GM23338 (cell line): ENCODE data around the gene SRGN. TPM values are rescaled to one million over a fixed set of nuclear protein-coding genes. Genes with fewer than 3 reads are reported as not detected.
A peak's percentile ranks its signal among the peaks of the same experiment; 100 is the strongest.

Experiments
- ATAC-seq: fragments of 200-7000 bp; cut with Tn5 transposase; 3 replicates; pipeline ENCODE4 v1.9.1; 2020
- DNase-seq: peaks from one replicate; pipeline ENCODE4 v3.0.0-alpha.2; 2015; ENCODE audit warnings: low spot score
- H2AFZ ChIP-seq: fragments of 200-600 bp; sonication (generic); 2 replicates; pipeline ENCODE4 v1.8.0; 2016; ENCODE audit warnings: antibody characterized with exemption, mild to moderate bottlenecking, moderate library complexity
- H3F3A ChIP-seq: fragments of 200-600 bp; sonication (generic); replicated peaks from 2 replicates; pipeline ENCODE4 v1.8.0; 2017; ENCODE audit warnings: antibody characterized with exemption, mixed run types, low read depth
- H3K27ac ChIP-seq: fragments of 200-600 bp; sonication (generic); 2 replicates; pipeline ENCODE4 v1.6.1; 2016; ENCODE audit warnings: low read depth
- H3K27me3 ChIP-seq: fragments of 200-600 bp; sonication (generic); 2 replicates; pipeline ENCODE4 v1.8.0; 2016; ENCODE audit warnings: mild to moderate bottlenecking, mixed run types, moderate library complexity; ENCODE audit not compliant: insufficient read depth
- H3K36me3 ChIP-seq: fragments of 200-600 bp; sonication (generic); 2 replicates; pipeline ENCODE4 v1.8.0; 2016; ENCODE audit warnings: mild to moderate bottlenecking; ENCODE audit not compliant: insufficient read depth
- H3K4me1 ChIP-seq: fragments of 200-600 bp; sonication (generic); 2 replicates; pipeline ENCODE4 v1.8.0; 2016; ENCODE audit warnings: mild to moderate bottlenecking, moderate library complexity; ENCODE audit not compliant: insufficient read depth
- H3K4me2 ChIP-seq: fragments of 200-600 bp; sonication (generic); 2 replicates; pipeline ENCODE4 v1.7.1; 2017; ENCODE audit warnings: mixed run types
- H3K4me3 ChIP-seq: fragments of 200-600 bp; sonication (generic); 2 replicates; pipeline ENCODE4 v1.6.1; 2016; ENCODE audit warnings: mixed run types
- H3K79me2 ChIP-seq: fragments of 200-600 bp; sonication (generic); replicated peaks from 2 replicates; pipeline ENCODE4 v1.8.0; 2017; ENCODE audit warnings: mild to moderate bottlenecking; ENCODE audit not compliant: insufficient read depth
- H3K9me2 ChIP-seq: fragments of 200-600 bp; sonication (generic); 2 replicates; pipeline ENCODE4 v1.8.0; 2017; ENCODE audit not compliant: insufficient read depth
- H4K20me1 ChIP-seq: fragments of 200-600 bp; sonication (generic); replicated peaks from 2 replicates; pipeline ENCODE4 v1.8.0; 2017; ENCODE audit warnings: mild to moderate bottlenecking; ENCODE audit not compliant: insufficient read depth
- H3K27ac Mint-ChIP-seq: 2 replicates; pipeline ENCODE4 v1.8.0; 2020; ENCODE audit warnings: inconsistent platforms, mild to moderate bottlenecking, moderate library complexity, mixed read lengths
- H3K27me3 Mint-ChIP-seq: 3 replicates; pipeline ENCODE4 v1.8.0; 2022; ENCODE audit warnings: low read depth, mild to moderate bottlenecking, moderate library complexity, mixed read lengths, inconsistent platforms; ENCODE audit not compliant: insufficient read depth, poor library complexity
- H3K36me3 Mint-ChIP-seq: 3 replicates; pipeline ENCODE4 v1.8.0; 2021; ENCODE audit warnings: low read depth, mild to moderate bottlenecking, inconsistent platforms, moderate library complexity, mixed read lengths
- H3K4me1 Mint-ChIP-seq: 3 replicates; pipeline ENCODE4 v1.8.0; 2020; ENCODE audit warnings: mild to moderate bottlenecking, inconsistent platforms, mixed read lengths
- H3K4me3 Mint-ChIP-seq: 3 replicates; pipeline ENCODE4 v1.8.0; 2021; ENCODE audit warnings: moderate library complexity, mild to moderate bottlenecking, inconsistent platforms, mixed read lengths
- H3K9me3 Mint-ChIP-seq: 3 replicates; pipeline ENCODE4 v1.8.0; 2020; ENCODE audit warnings: moderate library complexity, mild to moderate bottlenecking, inconsistent platforms, mixed read lengths
- CREB1 ChIP-seq: fragments of 250-450 bp; sonication (Bioruptor Pico); IDR thresholded peaks from 2 replicates; pipeline ENCODE4 v1.5.0; 2020; ENCODE audit warnings: low read depth, mild to moderate bottlenecking, moderate library complexity
- CTCF ChIP-seq, 2 experiments: fragments of 200-600 bp in 1 of 2; sonication (generic) in 1 of 2; conservative IDR thresholded peaks; 2 replicates each; pipeline versions ENCODE4 v1.5.1 to v1.6.1; 2016 to 2017; ENCODE audit warnings: antibody characterized with exemption in 2 of 2, low read depth in 2 of 2, mild to moderate bottlenecking in 2 of 2, moderate library complexity in 1 of 2
- ETS1 ChIP-seq: IDR thresholded peaks from 2 replicates; pipeline ENCODE4 v1.6.1; 2016; ENCODE audit warnings: antibody characterized with exemption
- EZH2 ChIP-seq: fragments of 200-600 bp; sonication (generic); IDR thresholded peaks from one replicate; pipeline ENCODE4 v1.8.0; 2017; ENCODE audit warnings: antibody characterized with exemption, mild to moderate bottlenecking, low read depth; ENCODE audit not compliant: unreplicated experiment
- EZH2phosphoT487 ChIP-seq: fragments of 200-600 bp; sonication (generic); IDR thresholded peaks from one replicate; pipeline ENCODE4 v1.8.1; 2018; ENCODE audit warnings: antibody characterized with exemption; ENCODE audit not compliant: unreplicated experiment
- NANOG ChIP-seq: IDR thresholded peaks from 2 replicates; pipeline ENCODE4 v1.6.1; 2016; ENCODE audit warnings: antibody characterized with exemption, borderline replicate concordance
- POLR2AphosphoS5 ChIP-seq: IDR thresholded peaks from 2 replicates; pipeline ENCODE4 v1.6.1; 2016; ENCODE audit warnings: antibody characterized with exemption, low read depth
- REST ChIP-seq: IDR thresholded peaks from one replicate; pipeline ENCODE4 v1.6.1; 2018; ENCODE audit warnings: antibody characterized with exemption; ENCODE audit not compliant: unreplicated experiment
- STAT1 ChIP-seq: IDR thresholded peaks from one replicate; pipeline ENCODE4 v1.6.1; 2016; ENCODE audit warnings: antibody characterized with exemption; ENCODE audit not compliant: unreplicated experiment
- ZNF114 ChIP-seq: fragments of 250-450 bp; sonication (Bioruptor Pico); IDR thresholded peaks from 2 replicates; pipeline ENCODE4 v1.5.0; 2020; ENCODE audit warnings: mild to moderate bottlenecking, moderate library complexity
- ZNF331 ChIP-seq: fragments of 250-450 bp; sonication (Bioruptor Pico); IDR thresholded peaks from 2 replicates; pipeline ENCODE4 v1.5.0; 2020; ENCODE audit warnings: low read depth, mild to moderate bottlenecking, moderate library complexity
- polyA plus RNA-seq: library from polyadenylated mRNA; unstranded; fragments of >200 nt; fragmentation: Nextera tagmentation; extraction: Ambion mirVana; gene quantifications from 2 replicates; pipeline ENCODE4 v1.2.1, GENCODE V29; 2016
- total RNA-seq: library from RNA; depleted of rRNA; stranded (reverse); fragments of >200 nt; shearing (Covaris generic); gene quantifications from 2 replicates; pipeline ENCODE4 v1.2.3, GENCODE V29; 2014

SRGN gene
- total and polyA plus RNA-seq, 2 experiments from 2014 or later = not detected

GRCh38 chr10:69052736-69053135 lies 35.2 kb upstream of the SRGN start:
- ATAC-seq (no peak), DNase-seq (no peak)
- Mint-ChIP-seq H3K4me1 (peaks cover 6% of the 10 kb centered on the region), H3K27ac (peak overlapping the region; percentile 61; the same call in 1 of the 2 replicates), H3K36me3 (no peaks in the 10 kb centered on the region; the same call in 2 of the 3 replicates), H3K27me3 (peaks cover 13% of the 10 kb centered on the region), H3K4me3 (no peak overlapping the region), H3K9me3 (no peaks in the 10 kb centered on the region)
- Histone ChIP-seq H3K36me3 (no peaks in the 10 kb centered on the region), H3K9me2 (no peaks in the 10 kb centered on the region), H2AFZ (peak overlapping the region; percentile 63; the same call in 1 of the 2 replicates), H3K27me3 (no peaks in the 10 kb centered on the region), H3K4me2 (no peak overlapping the region), H3F3A (no peaks in the 10 kb centered on the region), H3K4me3 (no peak overlapping the region), H3K27ac (no peak overlapping the region), H3K4me1 (no peaks in the 10 kb centered on the region), H3K79me2 (no peaks in the 10 kb centered on the region), H4K20me1 (no peaks in the 10 kb centered on the region)
- no peak for TF ChIP-seq NANOG
- TF ChIP-seq EZH2phosphoT487 = no peak
- TF ChIP-seq STAT1 = no peak
- TF ChIP-seq ETS1 = no peak

GRCh38 chr10:69055241-69055640 lies 32.7 kb upstream of the SRGN start:
- Histone ChIP-seq H3K9me2 (no peaks in the 10 kb centered on the region), H3K79me2 (no peaks in the 10 kb centered on the region), H3K4me3 (no peak overlapping the region), H3K4me2 (no peak overlapping the region), H3K27ac (no peak overlapping the region), H3F3A (no peaks in the 10 kb centered on the region), H3K36me3 (no peaks in the 10 kb centered on the region), H2AFZ (no peak overlapping the region), H3K4me1 (no peaks in the 10 kb centered on the region), H4K20me1 (no peaks in the 10 kb centered on the region), H3K27me3 (no peaks in the 10 kb centered on the region)
- no peak overlapping the region for H3K4me3 Mint-ChIP-seq
- H3K27me3 Mint-ChIP-seq = peaks cover 12% of the 10 kb centered on the region
- no peaks in the 10 kb centered on the region; the same call in 2 of the 3 replicates for H3K36me3 Mint-ChIP-seq
- no peaks in the 10 kb centered on the region for H3K9me3 Mint-ChIP-seq
- H3K27ac Mint-ChIP-seq = no peak overlapping the region
- TF ChIP-seq POLR2AphosphoS5 (no peak), ETS1 (no peak), EZH2phosphoT487 (no peak)
- ATAC-seq (no peak), DNase-seq (no peak)
- H3K4me1 Mint-ChIP-seq = peaks cover 6% of the 10 kb centered on the region

- no peaks in the 10 kb centered on the region for H3K79me2 ChIP-seq
- Mint-ChIP-seq H3K9me3 (no peaks in the 10 kb centered on the region), H3K4me3 (no peak overlapping the region), H3K36me3 (no peaks in the 10 kb centered on the region; the same call in 2 of the 3 replicates), H3K27ac (no peak overlapping the region), H3K4me1 (peaks cover 6% of the 10 kb centered on the region), H3K27me3 (peaks cover 12% of the 10 kb centered on the region)
- no peak overlapping the region for H3K4me2 ChIP-seq
- no peak overlapping the region for H3K4me3 ChIP-seq
- no peaks in the 10 kb centered on the region for H3K4me1 ChIP-seq
- no peaks in the 10 kb centered on the region for H3K27me3 ChIP-seq
- DNase-seq (no peak), ATAC-seq (no peak)
- H3F3A ChIP-seq = no peaks in the 10 kb centered on the region
- no peak overlapping the region for H3K27ac ChIP-seq
- H3K9me2 ChIP-seq = no peaks in the 10 kb centered on the region
- no peaks in the 10 kb centered on the region for H4K20me1 ChIP-seq
- no peaks in the 10 kb centered on the region for H3K36me3 ChIP-seq
- no peak overlapping the region for H2AFZ ChIP-seq
- no peak for TF ChIP-seq NANOG
- TF ChIP-seq ZNF114 (CRISPR knock-in tag) = no peak
- no peak for TF ChIP-seq ZNF331 (CRISPR knock-in tag)
- no peak for TF ChIP-seq CREB1 (CRISPR knock-in tag)
- TF ChIP-seq EZH2 = no peak
- no peak for TF ChIP-seq REST
- no peak for TF ChIP-seq CTCF (conservative IDR thresholded peaks at IDR 0.05; ENCODE audit: low read depth in 2 of 2)
- no peak for TF ChIP-seq EZH2phosphoT487
- TF ChIP-seq POLR2AphosphoS5 = no peak
- TF ChIP-seq STAT1 = no peak
These were observed 31.8 kb upstream of the SRGN start for GRCh38 chr10:69056129-69056528.
